Measurements from ENCODE around the gene SLCO4A1. TPM values are rescaled to one million over a fixed set of nuclear protein-coding genes. Genes with fewer than 3 reads are reported as not detected.

The SLCO4A1 gene
- total and polyA plus RNA-seq, 2 experiments from 2014 or later, result 25.8 to 99.0 TPM

DNA sequence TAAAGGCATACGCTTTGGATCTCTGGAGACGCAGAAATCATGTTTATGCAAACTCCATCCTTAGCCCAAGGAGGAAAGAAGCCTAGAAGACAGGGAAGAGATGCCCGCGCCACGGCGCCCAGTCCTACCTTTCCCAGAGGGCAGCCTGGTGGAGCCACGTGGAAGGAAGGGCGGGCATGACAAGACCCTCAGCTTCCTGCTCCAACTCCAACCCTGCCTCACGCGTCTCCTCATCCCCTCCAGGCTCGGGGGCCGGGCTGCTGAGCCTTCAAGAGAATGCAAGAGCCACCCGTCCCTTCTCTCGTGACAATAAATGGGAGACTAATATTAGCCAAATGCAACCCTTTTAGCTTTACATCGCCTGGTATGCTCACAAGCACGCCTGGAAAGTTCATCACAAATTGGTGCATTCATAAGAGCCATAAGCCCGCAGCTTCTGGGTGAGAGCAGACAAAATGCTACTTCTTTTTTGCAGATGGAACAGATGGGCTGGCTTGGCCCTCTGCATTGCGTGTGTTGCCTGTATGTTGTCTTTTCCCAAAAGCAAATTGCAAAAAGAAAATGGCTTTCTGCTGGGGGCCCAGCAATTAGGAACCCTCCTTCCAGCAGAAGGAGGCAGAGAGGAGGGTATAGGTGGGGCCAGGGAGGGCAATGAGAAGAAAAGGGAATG lies 58.1 kb downstream of the SLCO4A1 start:
- TF ChIP-seq EZH2phosphoT487 (IDR thresholded peaks at IDR 0.05; ENCODE audit: low read depth, severe bottlenecking, unreplicated experiment) (no peak), CTCF (IDR thresholded peaks at IDR 0.05; ENCODE audit: poor library complexity) (no peak), EZH2 (IDR thresholded peaks at IDR 0.05; ENCODE audit: borderline replicate concordance) (no peak)
- Histone ChIP-seq H3K9me2 (replicated peaks; ENCODE audit: insufficient read depth) (no peaks in the 10 kb centered on the region), H3K4me2 (no peak overlapping the region), H3K4me1 (ENCODE audit: insufficient read depth) (no peaks in the 10 kb centered on the region), H2AFZ (no peak overlapping the region), H3K27ac (no peak overlapping the region), H3K4me3 (no peak overlapping the region), H4K20me1 (ENCODE audit: insufficient read depth, poor library complexity, severe bottlenecking) (no peaks in the 10 kb centered on the region), H3K36me3 (replicated peaks; ENCODE audit: insufficient read depth, low read depth) (no peaks in the 10 kb centered on the region), H3K79me2 (no peaks in the 10 kb centered on the region), H3K9me3 (ENCODE audit: low read depth) (no peaks in the 10 kb centered on the region), H3K27me3 (no peaks in the 10 kb centered on the region)
- DNase-seq (ENCODE audit: low spot score), result no peak
- WGBS (ENCODE audit: low lambda C conversion rate, missing lambda C conversion rate), result 93% methylated on average over 18 of the region's 18 CpGs

GRCh38 chr20:62701161-62702012 lies 59.1 kb downstream of the SLCO4A1 start:
- Histone ChIP-seq H2AFZ (no peak overlapping the region), H3K9me3 (ENCODE audit: low read depth) (no peaks in the 10 kb centered on the region), H3K9me2 (replicated peaks; ENCODE audit: insufficient read depth) (no peaks in the 10 kb centered on the region), H3K36me3 (replicated peaks; ENCODE audit: insufficient read depth, low read depth) (no peaks in the 10 kb centered on the region), H3K4me2 (no peak overlapping the region), H3K79me2 (no peaks in the 10 kb centered on the region), H3K4me1 (ENCODE audit: insufficient read depth) (no peaks in the 10 kb centered on the region), H3K27me3 (no peaks in the 10 kb centered on the region), H3K27ac (no peak overlapping the region), H3K4me3 (no peak overlapping the region), H4K20me1 (ENCODE audit: insufficient read depth, poor library complexity, severe bottlenecking) (no peaks in the 10 kb centered on the region)
- no peak for DNase-seq (ENCODE audit: low spot score)
- TF ChIP-seq EZH2phosphoT487 (IDR thresholded peaks at IDR 0.05; ENCODE audit: low read depth, severe bottlenecking, unreplicated experiment) (no peak), CTCF (IDR thresholded peaks at IDR 0.05; ENCODE audit: poor library complexity) (no peak)
- 89% methylated on average over 22 of the region's 24 CpGs for WGBS (ENCODE audit: low lambda C conversion rate, missing lambda C conversion rate)

- Histone ChIP-seq H3K27ac (no peak overlapping the region), H3K27me3 (peaks cover under 1% of the 10 kb centered on the region), H3K9me2 (replicated peaks; ENCODE audit: insufficient read depth) (no peaks in the 10 kb centered on the region), H3K4me1 (ENCODE audit: insufficient read depth) (no peaks in the 10 kb centered on the region), H3K79me2 (no peaks in the 10 kb centered on the region), H4K20me1 (ENCODE audit: insufficient read depth, poor library complexity, severe bottlenecking) (no peaks in the 10 kb centered on the region), H3K9me3 (ENCODE audit: low read depth) (no peaks in the 10 kb centered on the region), H3K4me3 (no peak overlapping the region), H2AFZ (no peak overlapping the region), H3K4me2 (no peak overlapping the region), H3K36me3 (replicated peaks; ENCODE audit: insufficient read depth, low read depth) (no peaks in the 10 kb centered on the region)
- WGBS (ENCODE audit: low lambda C conversion rate, missing lambda C conversion rate), result 88% methylated on average over 11 of the region's 11 CpGs
- no peak for DNase-seq (ENCODE audit: low spot score)
- TF ChIP-seq EZH2 (IDR thresholded peaks at IDR 0.05; ENCODE audit: borderline replicate concordance) (no peak), EZH2phosphoT487 (IDR thresholded peaks at IDR 0.05; ENCODE audit: low read depth, severe bottlenecking, unreplicated experiment) (no peak), CTCF (IDR thresholded peaks at IDR 0.05; ENCODE audit: poor library complexity) (no peak)
These were observed 59.7 kb downstream of the SLCO4A1 start for GRCh38 chr20:62702013-62702300.
